Osteocyte (in vitro differentiated cells): ENCODE data around the gene GRHL1. TPM values are rescaled to one million over a fixed set of nuclear protein-coding genes. Genes with fewer than 3 reads are reported as not detected.

Experiments used
- DNase-seq: peaks from one replicate; pipeline ENCODE4 v3.0.0; 2021; ENCODE audit warnings: mixed read lengths; ENCODE audit not compliant: unreplicated experiment; ENCODE audit errors: extremely low spot score
- H3K27ac Mint-ChIP-seq: one replicate; pipeline ENCODE4 v1.8.0; 2021; ENCODE audit warnings: mild to moderate bottlenecking, mixed read lengths; ENCODE audit not compliant: unreplicated experiment
- H3K27me3 Mint-ChIP-seq: one replicate; pipeline ENCODE4 v1.8.0; 2021; ENCODE audit warnings: mixed read lengths; ENCODE audit not compliant: unreplicated experiment
- H3K36me3 Mint-ChIP-seq: one replicate; pipeline ENCODE4 v1.8.0; 2021; ENCODE audit warnings: mixed read lengths; ENCODE audit not compliant: unreplicated experiment
- H3K4me1 Mint-ChIP-seq: one replicate; pipeline ENCODE4 v1.8.0; 2021; ENCODE audit warnings: mixed read lengths; ENCODE audit not compliant: unreplicated experiment
- H3K4me3 Mint-ChIP-seq: one replicate; pipeline ENCODE4 v1.8.0; 2021; ENCODE audit warnings: mild to moderate bottlenecking, moderate library complexity, mixed read lengths; ENCODE audit not compliant: unreplicated experiment
- H3K9me3 Mint-ChIP-seq: one replicate; pipeline ENCODE4 v1.8.0; 2021; ENCODE audit warnings: mixed read lengths; ENCODE audit not compliant: unreplicated experiment
- total RNA-seq: library from RNA; stranded (reverse); gene quantifications from 2 replicates; pipeline ENCODE4 v1.2.1, GENCODE V29; 2021
- TF ChIP-seq, protein P1 (sequence below): fragments of 200-600 bp; sonication (generic); IDR thresholded peaks from 2 replicates; pipeline ENCODE4 v1.5.0; 2021; ENCODE audit warnings: antibody characterized with exemption, mild to moderate bottlenecking, moderate library complexity

Gene GRHL1
- total RNA-seq, 1 donor from 2014 or later = 0.32 TPM

DNA sequence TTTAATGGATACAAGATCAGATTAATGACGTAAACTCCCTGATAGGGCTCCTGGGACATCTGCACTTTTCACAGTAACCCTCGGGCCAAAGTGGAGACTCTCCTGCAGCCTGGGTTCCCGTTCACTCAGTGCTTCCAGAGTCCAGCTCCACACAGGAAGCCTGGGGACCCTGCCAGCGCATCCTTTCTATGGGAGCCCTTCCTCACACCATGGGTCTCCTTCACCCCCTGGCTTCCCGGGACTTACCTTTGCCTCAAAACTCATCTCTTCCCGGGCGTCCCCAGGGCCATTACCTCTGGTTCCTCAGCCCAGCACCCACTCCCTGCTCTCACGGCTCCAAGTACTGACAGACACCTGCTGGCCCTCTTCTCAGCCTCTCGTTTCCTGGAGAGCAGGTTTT is 51.2 kb downstream of the GRHL1 start:
- no peaks in the 10 kb centered on the region for H3K9me3 Mint-ChIP-seq

DNA sequence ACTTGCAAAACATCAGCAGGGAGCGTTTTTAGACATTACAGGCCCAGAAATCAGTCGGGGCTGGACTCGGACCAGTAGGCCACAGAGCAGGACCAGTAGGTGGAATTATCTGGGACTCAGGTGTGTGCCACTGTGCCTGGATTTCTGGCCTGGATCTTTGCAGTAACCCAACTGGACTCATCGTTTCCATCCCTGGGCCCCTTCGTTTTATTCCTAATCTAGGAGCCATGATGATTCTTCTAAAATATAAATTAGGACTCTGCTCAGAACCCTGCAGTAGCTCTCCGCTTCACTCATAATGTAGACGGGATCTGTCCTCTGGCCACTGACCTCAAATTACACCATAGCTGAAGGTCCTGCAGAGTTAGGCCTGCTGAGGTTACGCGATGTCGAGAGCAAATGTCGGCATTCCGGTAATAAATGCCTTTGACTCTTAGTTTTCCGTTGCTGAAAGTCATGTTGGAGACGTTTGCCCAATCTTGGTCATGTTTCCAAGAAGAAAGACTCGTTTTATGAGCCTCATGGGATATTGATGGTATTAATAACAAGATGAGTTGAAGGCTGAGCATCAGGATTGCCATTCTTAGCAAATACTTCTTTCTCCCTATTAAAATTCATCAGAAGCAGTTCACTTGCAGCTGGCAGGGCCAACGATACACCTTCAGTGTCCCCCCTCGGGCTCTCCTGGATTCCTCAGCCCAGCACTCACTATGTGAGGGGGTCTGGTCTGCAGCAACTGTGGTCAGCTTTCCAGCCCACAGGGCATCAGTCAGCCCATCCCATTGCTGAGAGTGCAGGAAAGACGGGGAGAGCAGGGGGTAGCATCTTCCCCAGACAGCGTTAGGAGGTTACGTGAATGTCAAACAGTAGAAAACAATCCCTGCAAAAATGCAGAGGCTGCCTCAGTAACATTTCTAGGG is 52.0 kb downstream of the GRHL1 start:
- peaks cover 2% of the 10 kb centered on the region for H3K27me3 Mint-ChIP-seq
- DNase-seq = no peak

More for the DNA sequence above, 51.2 kb downstream of the GRHL1 start:
- TF ChIP-seq, protein P1, sequence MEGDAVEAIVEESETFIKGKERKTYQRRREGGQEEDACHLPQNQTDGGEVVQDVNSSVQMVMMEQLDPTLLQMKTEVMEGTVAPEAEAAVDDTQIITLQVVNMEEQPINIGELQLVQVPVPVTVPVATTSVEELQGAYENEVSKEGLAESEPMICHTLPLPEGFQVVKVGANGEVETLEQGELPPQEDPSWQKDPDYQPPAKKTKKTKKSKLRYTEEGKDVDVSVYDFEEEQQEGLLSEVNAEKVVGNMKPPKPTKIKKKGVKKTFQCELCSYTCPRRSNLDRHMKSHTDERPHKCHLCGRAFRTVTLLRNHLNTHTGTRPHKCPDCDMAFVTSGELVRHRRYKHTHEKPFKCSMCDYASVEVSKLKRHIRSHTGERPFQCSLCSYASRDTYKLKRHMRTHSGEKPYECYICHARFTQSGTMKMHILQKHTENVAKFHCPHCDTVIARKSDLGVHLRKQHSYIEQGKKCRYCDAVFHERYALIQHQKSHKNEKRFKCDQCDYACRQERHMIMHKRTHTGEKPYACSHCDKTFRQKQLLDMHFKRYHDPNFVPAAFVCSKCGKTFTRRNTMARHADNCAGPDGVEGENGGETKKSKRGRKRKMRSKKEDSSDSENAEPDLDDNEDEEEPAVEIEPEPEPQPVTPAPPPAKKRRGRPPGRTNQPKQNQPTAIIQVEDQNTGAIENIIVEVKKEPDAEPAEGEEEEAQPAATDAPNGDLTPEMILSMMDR = no peak
- H3K27me3 Mint-ChIP-seq = peaks cover 2% of the 10 kb centered on the region
- no peaks in the 10 kb centered on the region for H3K36me3 Mint-ChIP-seq
- H3K4me3 Mint-ChIP-seq = no peak overlapping the region
- DNase-seq = no peak
- H3K4me1 Mint-ChIP-seq = peaks cover 5% of the 10 kb centered on the region
- no peak overlapping the region for H3K27ac Mint-ChIP-seq

DNA sequence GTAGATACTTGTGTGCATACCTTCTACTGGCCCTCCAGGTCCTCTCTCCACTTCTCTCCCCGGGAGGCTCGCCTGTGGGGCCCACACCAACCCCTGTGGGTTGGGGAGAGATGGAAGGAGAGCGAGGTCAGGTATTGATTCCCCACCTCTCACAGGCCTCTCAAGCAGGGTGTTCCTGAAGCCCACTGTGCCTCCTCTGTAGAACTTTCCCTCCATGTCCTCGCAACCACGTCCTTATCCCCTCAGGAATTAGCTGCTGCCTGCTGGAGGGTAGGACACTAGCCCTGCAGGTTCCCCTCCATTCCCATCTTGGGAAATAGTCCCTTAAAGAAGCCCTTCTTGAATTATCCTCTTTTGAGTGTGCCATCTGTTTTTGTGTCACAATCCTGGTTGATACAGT is 52.9 kb downstream of the GRHL1 start:
- TF ChIP-seq, protein P1 = no peak
- H3K4me1 Mint-ChIP-seq = peaks cover 5% of the 10 kb centered on the region
- H3K36me3 Mint-ChIP-seq = no peaks in the 10 kb centered on the region
- no peak for DNase-seq
- peaks cover 2% of the 10 kb centered on the region for H3K27me3 Mint-ChIP-seq
- H3K4me3 Mint-ChIP-seq = no peak overlapping the region
- H3K9me3 Mint-ChIP-seq = no peaks in the 10 kb centered on the region
- no peak overlapping the region for H3K27ac Mint-ChIP-seq

More for the DNA sequence above, 52.0 kb downstream of the GRHL1 start:
- peaks cover 5% of the 10 kb centered on the region for H3K4me1 Mint-ChIP-seq
- no peak overlapping the region for H3K27ac Mint-ChIP-seq
- H3K4me3 Mint-ChIP-seq = no peak overlapping the region
- H3K36me3 Mint-ChIP-seq = no peaks in the 10 kb centered on the region
- H3K9me3 Mint-ChIP-seq = no peaks in the 10 kb centered on the region
- TF ChIP-seq, protein P1 = no peak

DNA sequence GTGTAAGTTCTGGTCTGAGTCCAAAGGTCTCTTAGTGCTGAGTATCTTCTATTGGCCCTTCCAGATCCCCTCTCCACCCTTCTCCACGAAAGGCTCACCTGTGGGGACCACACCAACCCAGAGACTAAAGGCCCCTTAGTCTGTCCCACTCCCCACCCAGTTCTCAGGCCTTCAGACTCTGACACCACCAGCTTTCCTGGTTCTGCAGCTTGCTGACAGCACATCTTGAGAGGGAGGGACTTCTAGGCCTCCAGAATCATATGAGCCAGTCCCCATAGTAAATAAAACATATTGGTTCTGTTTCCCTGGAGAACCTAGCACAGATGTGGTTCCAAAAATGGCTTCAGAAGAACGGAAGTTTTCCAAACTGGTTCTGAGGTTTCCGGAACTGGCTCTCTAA is 53.3 kb downstream of the GRHL1 start:
- H3K27ac Mint-ChIP-seq = no peak overlapping the region
- DNase-seq = no peak
- H3K4me3 Mint-ChIP-seq = no peak overlapping the region
- H3K4me1 Mint-ChIP-seq = peaks cover 5% of the 10 kb centered on the region
- H3K9me3 Mint-ChIP-seq = no peaks in the 10 kb centered on the region
- H3K36me3 Mint-ChIP-seq = no peaks in the 10 kb centered on the region
- peaks cover 2% of the 10 kb centered on the region for H3K27me3 Mint-ChIP-seq
- TF ChIP-seq, protein P1 = no peak

DNA sequence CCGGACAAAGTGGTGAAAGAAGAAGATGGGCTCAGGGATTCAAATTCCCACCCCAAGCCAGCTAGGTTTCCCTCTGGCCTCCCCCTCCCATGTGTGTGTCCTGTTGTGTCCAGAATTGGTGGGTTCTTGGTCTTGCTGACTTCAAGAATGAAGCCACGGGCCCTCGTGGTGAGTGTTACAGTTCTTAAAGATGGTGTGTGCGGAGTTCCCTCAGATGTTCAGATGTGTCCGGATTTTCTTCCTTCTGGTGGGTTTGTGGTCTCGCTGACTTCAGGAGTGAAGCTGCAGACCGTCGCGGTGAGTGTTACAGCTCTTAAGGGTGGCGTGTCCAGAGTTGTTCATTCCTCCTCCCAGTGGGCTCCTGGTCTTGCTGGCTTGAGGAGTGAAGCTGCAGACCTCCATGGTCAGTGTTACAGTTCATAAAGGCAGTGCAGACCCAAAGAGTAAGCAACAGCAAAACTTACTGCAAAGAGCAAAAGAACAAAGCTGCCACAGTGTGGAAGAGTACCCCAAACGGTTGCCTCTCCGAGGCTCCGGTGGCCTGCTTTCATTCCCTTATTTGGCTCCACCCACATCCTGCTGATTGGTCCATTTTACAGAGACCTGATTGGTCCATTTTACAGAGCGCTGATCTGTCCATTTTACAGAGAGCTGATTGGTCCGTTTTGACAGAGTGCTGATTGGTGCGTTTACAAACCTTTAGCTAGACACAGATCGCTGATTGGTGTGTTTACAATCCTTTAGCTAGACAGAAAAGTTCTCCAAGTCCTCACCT is 54.2 kb downstream of the GRHL1 start:
- TF ChIP-seq, protein P1 = no peak
- H3K4me1 Mint-ChIP-seq = peaks cover 5% of the 10 kb centered on the region
- no peak overlapping the region for H3K4me3 Mint-ChIP-seq
- no peak for DNase-seq
- peaks cover 2% of the 10 kb centered on the region for H3K27me3 Mint-ChIP-seq
- H3K36me3 Mint-ChIP-seq = no peaks in the 10 kb centered on the region
- no peak overlapping the region for H3K27ac Mint-ChIP-seq
- H3K9me3 Mint-ChIP-seq = no peaks in the 10 kb centered on the region
